DOHH2 (cell line): ENCODE measurements around the gene OS9.

Experiments used
- H3F3A ChIP-seq: fragments of 200-600 bp; sonication (generic), shearing (Covaris generic); 2 replicates; pipeline ENCODE4 v1.6.0; 2016; ENCODE audit warnings: antibody characterized with exemption, mild to moderate bottlenecking; ENCODE audit not compliant: control insufficient read depth, insufficient read depth
- H3K27ac ChIP-seq: fragments of 200-600 bp; sonication (generic); 2 replicates; pipeline ENCODE4 v1.5.1; 2014; ENCODE audit warnings: low read depth, mild to moderate bottlenecking, low read length, moderate library complexity
- H3K27me3 ChIP-seq: fragments of 200-600 bp; sonication (generic); 2 replicates; pipeline ENCODE4 v1.6.1; 2014; ENCODE audit warnings: mild to moderate bottlenecking, low read length, mixed read lengths; ENCODE audit not compliant: control insufficient read depth
- H3K36me3 ChIP-seq: fragments of 200-600 bp; sonication (generic); 2 replicates; pipeline ENCODE4 v1.6.1; 2014; ENCODE audit warnings: mild to moderate bottlenecking, low read length, moderate library complexity, mixed read lengths; ENCODE audit not compliant: control insufficient read depth
- H3K4me1 ChIP-seq: fragments of 200-600 bp; sonication (generic); 2 replicates; pipeline ENCODE4 v1.6.1; 2014; ENCODE audit warnings: mild to moderate bottlenecking, low read length, mixed read lengths; ENCODE audit not compliant: control insufficient read depth
- H3K4me2 ChIP-seq: fragments of 200-600 bp; sonication (generic); 2 replicates; pipeline ENCODE4 v1.6.0; 2014; ENCODE audit warnings: mild to moderate bottlenecking, low read length, moderate library complexity
- H3K4me3 ChIP-seq: fragments of 200-600 bp; sonication (generic); 2 replicates; pipeline ENCODE4 v1.5.1; 2014; ENCODE audit warnings: mild to moderate bottlenecking, low read length, mixed read lengths
- H3K79me2 ChIP-seq: fragments of 200-600 bp; sonication (generic); 2 replicates; pipeline ENCODE4 v1.6.1; 2014; ENCODE audit warnings: mild to moderate bottlenecking, low read length, mixed read lengths; ENCODE audit not compliant: control insufficient read depth
- H3K9me2 ChIP-seq: fragments of 200-600 bp; sonication (generic); replicated peaks from 2 replicates; pipeline ENCODE4 v1.6.1; 2014; ENCODE audit warnings: mild to moderate bottlenecking, low read length, mixed read lengths; ENCODE audit not compliant: control insufficient read depth
- H3K9me3 ChIP-seq: fragments of 200-600 bp; sonication (generic); 2 replicates; pipeline ENCODE4 v1.6.1; 2014; ENCODE audit warnings: antibody characterized with exemption, low read length, mixed read lengths; ENCODE audit not compliant: control insufficient read depth, insufficient read depth
- H4K20me1 ChIP-seq: fragments of 200-600 bp; sonication (generic); 2 replicates; pipeline ENCODE4 v1.6.0; 2014; ENCODE audit warnings: low read depth, mild to moderate bottlenecking, antibody characterized with exemption, low read length, moderate library complexity; ENCODE audit not compliant: control insufficient read depth, insufficient read depth
- EZH2phosphoT487 ChIP-seq: fragments of 200-600 bp; sonication (generic); IDR thresholded peaks from 2 replicates; pipeline ENCODE4 v1.6.1; 2017; ENCODE audit warnings: borderline replicate concordance, mild to moderate bottlenecking, antibody characterized with exemption, low read length, moderate library complexity, mixed read lengths
- TF ChIP-seq, protein P1 (sequence below): fragments of 200-600 bp; sonication (generic); IDR thresholded peaks from one replicate; pipeline ENCODE4 v1.5.1; 2014; ENCODE audit warnings: antibody characterized with exemption, mild to moderate bottlenecking, low read depth, low read length; ENCODE audit not compliant: poor library complexity, severe bottlenecking

OS9 gene

DNA sequence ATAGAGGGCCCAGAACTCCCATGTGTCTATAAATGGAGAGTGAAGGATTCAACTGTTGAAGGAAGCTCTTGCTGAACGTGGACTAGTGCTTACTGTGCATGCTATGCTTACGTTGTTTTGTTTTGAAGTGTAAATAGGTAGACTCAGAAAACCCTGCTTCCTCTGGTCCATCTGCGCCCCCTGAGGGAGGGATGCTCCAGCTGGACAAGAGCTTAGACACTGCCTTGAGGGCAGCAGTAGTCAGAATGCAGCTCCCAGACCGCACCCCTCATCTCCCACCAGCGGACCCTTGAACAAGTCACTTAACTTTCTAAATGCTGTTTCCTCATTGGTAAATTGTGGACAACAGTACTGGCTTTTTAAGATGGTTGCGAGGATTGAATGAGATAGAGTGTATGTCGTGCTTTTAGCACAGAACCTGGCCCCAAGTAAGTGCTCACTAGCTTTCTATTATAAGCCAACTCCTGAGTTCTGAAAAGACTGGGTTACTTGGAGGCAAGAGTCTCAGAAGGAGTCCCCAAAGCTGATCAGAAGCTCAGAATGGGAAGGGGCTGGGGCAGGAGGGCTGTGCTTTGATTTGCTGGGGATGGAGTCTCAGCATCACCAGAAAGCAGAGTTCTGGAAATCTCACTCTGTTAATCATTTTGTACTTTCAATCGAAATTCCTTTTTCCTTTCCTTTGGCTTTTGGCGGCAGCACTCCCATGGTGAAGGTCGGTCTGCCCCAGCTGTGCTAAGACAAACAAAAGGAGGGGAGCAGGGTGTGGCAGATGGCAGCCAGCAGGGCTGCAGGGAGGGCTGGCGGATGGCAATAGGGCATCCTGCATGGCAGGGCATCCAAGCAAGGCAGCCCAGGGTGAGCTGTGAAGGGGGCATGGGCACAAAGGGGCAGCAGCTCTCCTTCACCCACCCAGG is 29.0 kb downstream of the OS9 start:
- Histone ChIP-seq H3K27ac (no peak overlapping the region), H3F3A (peaks cover 11% of the 10 kb centered on the region; the same call in 1 of the 2 replicates), H3K4me1 (peaks cover 15% of the 10 kb centered on the region), H3K27me3 (no peaks in the 10 kb centered on the region), H3K9me3 (no peaks in the 10 kb centered on the region), H4K20me1 (no peaks in the 10 kb centered on the region), H3K4me2 (no peak overlapping the region), H3K36me3 (peaks cover 51% of the 10 kb centered on the region), H3K4me3 (no peak overlapping the region), H3K79me2 (no peaks in the 10 kb centered on the region), H3K9me2 (no peaks in the 10 kb centered on the region)
- no peak for TF ChIP-seq EZH2phosphoT487
- TF ChIP-seq, protein P1, sequence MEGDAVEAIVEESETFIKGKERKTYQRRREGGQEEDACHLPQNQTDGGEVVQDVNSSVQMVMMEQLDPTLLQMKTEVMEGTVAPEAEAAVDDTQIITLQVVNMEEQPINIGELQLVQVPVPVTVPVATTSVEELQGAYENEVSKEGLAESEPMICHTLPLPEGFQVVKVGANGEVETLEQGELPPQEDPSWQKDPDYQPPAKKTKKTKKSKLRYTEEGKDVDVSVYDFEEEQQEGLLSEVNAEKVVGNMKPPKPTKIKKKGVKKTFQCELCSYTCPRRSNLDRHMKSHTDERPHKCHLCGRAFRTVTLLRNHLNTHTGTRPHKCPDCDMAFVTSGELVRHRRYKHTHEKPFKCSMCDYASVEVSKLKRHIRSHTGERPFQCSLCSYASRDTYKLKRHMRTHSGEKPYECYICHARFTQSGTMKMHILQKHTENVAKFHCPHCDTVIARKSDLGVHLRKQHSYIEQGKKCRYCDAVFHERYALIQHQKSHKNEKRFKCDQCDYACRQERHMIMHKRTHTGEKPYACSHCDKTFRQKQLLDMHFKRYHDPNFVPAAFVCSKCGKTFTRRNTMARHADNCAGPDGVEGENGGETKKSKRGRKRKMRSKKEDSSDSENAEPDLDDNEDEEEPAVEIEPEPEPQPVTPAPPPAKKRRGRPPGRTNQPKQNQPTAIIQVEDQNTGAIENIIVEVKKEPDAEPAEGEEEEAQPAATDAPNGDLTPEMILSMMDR = no peak

DNA sequence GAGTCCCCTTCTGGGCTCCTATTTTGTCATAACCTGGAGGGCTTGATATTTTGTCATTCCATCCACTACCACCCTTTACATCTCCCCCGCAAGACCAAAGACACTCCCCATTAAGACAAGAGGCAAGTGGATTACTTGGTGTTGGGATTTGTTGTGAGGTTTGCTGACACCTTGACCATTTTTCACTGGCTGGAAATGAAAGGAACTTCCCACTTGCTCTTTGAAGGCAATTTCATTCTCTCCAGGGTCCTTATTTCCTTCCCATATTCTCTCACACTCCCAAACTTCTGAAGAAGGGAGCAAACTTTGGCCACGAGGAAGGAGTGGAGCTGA is 29.7 kb downstream of the OS9 start:
- no peak overlapping the region for H3K4me3 ChIP-seq
- H3K9me3 ChIP-seq = no peaks in the 10 kb centered on the region
- H3K4me1 ChIP-seq = peaks cover 15% of the 10 kb centered on the region
- no peaks in the 10 kb centered on the region for H4K20me1 ChIP-seq
- H3K9me2 ChIP-seq = no peaks in the 10 kb centered on the region
- H3K27me3 ChIP-seq = no peaks in the 10 kb centered on the region
- TF ChIP-seq EZH2phosphoT487 = no peak
- TF ChIP-seq, protein P1 = no peak
- no peaks in the 10 kb centered on the region for H3K79me2 ChIP-seq
- H3K36me3 ChIP-seq = peaks cover 46% of the 10 kb centered on the region
- H3K27ac ChIP-seq = no peak overlapping the region
- H3F3A ChIP-seq = peaks cover 11% of the 10 kb centered on the region; the same call in 1 of the 2 replicates
- no peak overlapping the region for H3K4me2 ChIP-seq

DNA sequence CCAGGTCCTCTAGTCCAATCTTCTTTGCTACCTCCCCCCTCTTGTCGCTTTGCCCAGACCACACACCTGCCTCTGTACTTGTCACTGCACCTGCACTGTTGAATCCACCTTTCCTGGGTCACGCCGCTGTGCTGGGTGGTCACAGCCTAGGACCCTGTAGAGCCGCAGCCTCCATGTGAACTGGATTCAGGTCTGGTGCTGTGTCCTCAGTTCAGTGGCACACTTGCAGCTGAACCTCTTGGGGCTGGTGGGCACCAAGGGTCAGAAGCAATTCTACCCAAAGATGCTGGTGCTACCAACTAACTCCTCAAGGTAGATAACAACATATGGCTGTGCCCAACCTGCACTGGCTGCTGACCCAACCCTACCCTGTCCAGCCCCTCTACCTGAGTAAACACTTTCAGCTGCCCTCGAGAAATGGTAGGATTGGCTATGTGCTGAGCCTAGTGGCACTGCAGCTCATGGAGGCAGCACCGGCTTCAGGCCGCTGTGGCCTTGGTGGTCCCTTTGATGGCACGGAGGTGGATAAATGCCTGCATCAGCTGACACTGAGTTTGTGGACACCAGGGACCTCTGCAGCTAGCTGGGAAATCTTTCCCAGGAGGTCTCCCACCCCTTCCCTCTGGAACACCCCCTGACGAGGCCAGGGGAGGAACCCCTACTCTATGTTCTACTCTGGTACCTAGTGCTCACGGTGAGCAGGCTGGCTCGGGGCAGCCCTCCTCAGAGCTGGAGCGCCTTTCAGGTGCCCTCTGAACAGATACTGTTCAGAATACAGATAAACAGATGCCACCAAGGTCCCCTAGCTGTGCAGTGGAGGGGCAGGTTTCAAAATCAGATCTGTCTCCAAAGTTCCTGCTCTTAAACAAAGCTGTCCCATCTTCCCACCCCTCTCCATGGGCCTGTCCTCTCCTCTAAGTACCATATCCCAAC is 30.3 kb downstream of the OS9 start:
- peaks cover 15% of the 10 kb centered on the region for H3K4me1 ChIP-seq
- no peaks in the 10 kb centered on the region for H4K20me1 ChIP-seq
- no peaks in the 10 kb centered on the region for H3K9me3 ChIP-seq
- no peak overlapping the region for H3K4me2 ChIP-seq
- H3K27me3 ChIP-seq = no peaks in the 10 kb centered on the region
- TF ChIP-seq, protein P1 = no peak
- no peak for TF ChIP-seq EZH2phosphoT487
- H3K4me3 ChIP-seq = no peak overlapping the region
- H3K27ac ChIP-seq = no peak overlapping the region
- peaks cover 39% of the 10 kb centered on the region for H3K36me3 ChIP-seq
- H3F3A ChIP-seq = peaks cover 11% of the 10 kb centered on the region; the same call in 1 of the 2 replicates
- H3K9me2 ChIP-seq = no peaks in the 10 kb centered on the region
- H3K79me2 ChIP-seq = no peaks in the 10 kb centered on the region
